BE2C (cell line): ENCODE measurements around the gene ZBTB7B. TPM values are rescaled to one million over a fixed set of nuclear protein-coding genes. Genes with fewer than 3 reads are reported as not detected.

Source experiments
- DNase-seq: peaks from one replicate; pipeline ENCODE4 v3.0.0-alpha.2; 2020
- H3K27me3 ChIP-seq: fragments of 250-450 bp; sonication (Bioruptor Pico); 2 replicates; pipeline ENCODE4 v1.5.1; 2020; ENCODE audit warnings: mild to moderate bottlenecking
- H3K36me3 ChIP-seq: fragments of 250-450 bp; sonication (Bioruptor Pico); 2 replicates; pipeline ENCODE4 v1.5.1; 2020; ENCODE audit warnings: mild to moderate bottlenecking
- H3K4me1 ChIP-seq: fragments of 250-450 bp; sonication (Bioruptor Pico); 2 replicates; pipeline ENCODE4 v1.5.1; 2020
- H3K4me3 ChIP-seq: 2 replicates; pipeline ENCODE4 v1.5.1; 2011; ENCODE audit warnings: low read depth, low read length
- H3K9me3 ChIP-seq: fragments of 250-450 bp; sonication (Bioruptor Pico); 2 replicates; pipeline ENCODE4 v1.5.1; 2020
- CTCF ChIP-seq: IDR thresholded peaks from 2 replicates; pipeline ENCODE4 v1.5.1; 2012; ENCODE audit warnings: mild to moderate bottlenecking, low read depth, low read length
- polyA plus RNA-seq: library from polyadenylated mRNA; unstranded; fragments of >200 nt; gene quantifications from one replicate; pipeline ENCODE4 v1.2.1, GENCODE V29; 2012; ENCODE audit warnings: low read depth, missing spikeins; ENCODE audit not compliant: insufficient read length, insufficient read depth

Gene ZBTB7B
- 62.8 TPM for polyA plus RNA-seq

GRCh38 chr1:155002464-155003226, at the start of gene ZBTB7B:
TSS of gene ZBTB7B (plus strand) at chr1:155002802. CDS start at chr1:155014661, 11,859 bp downstream.
- Histone ChIP-seq H3K4me1 (peaks cover 10% of the 10 kb centered on the region), H3K4me3 (peak within 1 kb of the TSS; percentile 91), H3K27me3 (no peaks in the 10 kb centered on the region), H3K9me3 (no peaks in the 10 kb centered on the region), H3K36me3 (no peaks in the 10 kb centered on the region)
- no peak for DNase-seq
- TF ChIP-seq CTCF: no peak

- Histone ChIP-seq H3K27me3 (no peaks in the 10 kb centered on the region), H3K9me3 (no peaks in the 10 kb centered on the region), H3K4me1 (peaks cover 8% of the 10 kb centered on the region; the same call in 1 of the 2 replicates), H3K4me3 (no peak overlapping the region), H3K36me3 (peaks cover 3% of the 10 kb centered on the region; the same call in 1 of the 2 replicates)
- no peak for DNase-seq
- no peak for TF ChIP-seq CTCF
Observed at GRCh38 chr1:154953611-154954038, 49.0 kb upstream of the ZBTB7B start.

GRCh38 chr1:154954541-154954940, 48.1 kb upstream of the ZBTB7B start:
- H3K4me1 ChIP-seq: peaks cover 8% of the 10 kb centered on the region; the same call in 1 of the 2 replicates
- no peak for TF ChIP-seq CTCF
- no peak overlapping the region for H3K4me3 ChIP-seq
- peaks cover 12% of the 10 kb centered on the region for H3K36me3 ChIP-seq
- no peaks in the 10 kb centered on the region for H3K9me3 ChIP-seq
- H3K27me3 ChIP-seq: no peaks in the 10 kb centered on the region
- DNase-seq: no peak

- Histone ChIP-seq H3K4me3 (peak overlapping the region; percentile 76), H3K36me3 (peaks cover 14% of the 10 kb centered on the region), H3K4me1 (peaks cover 8% of the 10 kb centered on the region; the same call in 1 of the 2 replicates), H3K27me3 (no peaks in the 10 kb centered on the region), H3K9me3 (no peaks in the 10 kb centered on the region)
- TF ChIP-seq CTCF: no peak
- peak; percentile 57 for DNase-seq
Observed at GRCh38 chr1:154955039-154955717, 47.4 kb upstream of the ZBTB7B start.

- Histone ChIP-seq H3K9me3 (no peaks in the 10 kb centered on the region), H3K27me3 (no peaks in the 10 kb centered on the region), H3K4me1 (peaks cover 8% of the 10 kb centered on the region; the same call in 1 of the 2 replicates), H3K36me3 (peaks cover 14% of the 10 kb centered on the region), H3K4me3 (peak within 1 kb of the TSS; percentile 76)
- peak; percentile 82 for DNase-seq
- no peak for TF ChIP-seq CTCF
Observed at GRCh38 chr1:154955718-154956543, 46.7 kb upstream of the ZBTB7B start, which contains the start of gene PBXIP1. TSS of gene PBXIP1 (minus strand) at chr1:154956099. CDS start at chr1:154953721, 2,378 bp downstream.
